GM21447 (cell line): ENCODE measurements around the gene MTA3.

Experiments used
- ATAC-seq: cut with Tn5 transposase; IDR thresholded peaks from one replicate; pipeline ENCODE4 v1.9.1; 2021; ENCODE audit not compliant: unreplicated experiment

MTA3 gene

GRCh38 chr2:42799881-42800280 is 231.4 kb downstream of the MTA3 start:
- no peak for ATAC-seq

- no peak for ATAC-seq
These were observed 232.1 kb downstream of the MTA3 start for GRCh38 chr2:42800461-42800962.

- ATAC-seq, result no peak
These were observed 232.5 kb downstream of the MTA3 start for GRCh38 chr2:42800981-42801380.

GRCh38 chr2:42801381-42801780 is 232.9 kb downstream of the MTA3 start:
- no peak for ATAC-seq

GRCh38 chr2:42802150-42802549 is 233.7 kb downstream of the MTA3 start:
- ATAC-seq, result no peak

GRCh38 chr2:42804338-42804737 is 235.9 kb downstream of the MTA3 start:
- no peak for ATAC-seq

GRCh38 chr2:42804891-42805290 is 236.5 kb downstream of the MTA3 start:
- ATAC-seq, result no peak
